Measurements from ENCODE around the gene C1orf74.

The C1orf74 gene

GRCh38 chr1:209752890-209753289 is 31.5 kb downstream of the C1orf74 start:
- no peaks in the 10 kb centered on the region for H3K27me3 ChIP-seq (ENCODE audit: control insufficient read depth, low read length)
- H3K4me1 ChIP-seq (ENCODE audit: control insufficient read depth, low read length): peaks cover 31% of the 10 kb centered on the region
- H3K4me3 ChIP-seq (ENCODE audit: low read length): no peak overlapping the region
- no peaks in the 10 kb centered on the region for H3K9me3 ChIP-seq (ENCODE audit: control insufficient read depth, insufficient read depth, low read length)
- peaks cover 6% of the 10 kb centered on the region; the same call in 1 of the 2 replicates for H3K36me3 ChIP-seq (ENCODE audit: control insufficient read depth, low read length)
- H3K9me2 ChIP-seq (replicated peaks; ENCODE audit: control insufficient read depth, low read length): no peaks in the 10 kb centered on the region
- H4K20me1 ChIP-seq (ENCODE audit: control insufficient read depth, insufficient read depth, low read depth, low read length): no peaks in the 10 kb centered on the region
- H3F3A ChIP-seq (ENCODE audit: control insufficient read depth, insufficient read depth): peaks cover 5% of the 10 kb centered on the region; the same call in 1 of the 2 replicates
- peaks cover 12% of the 10 kb centered on the region; the same call in 1 of the 2 replicates for H3K79me2 ChIP-seq (ENCODE audit: control insufficient read depth, low read length)
- H3K27ac ChIP-seq (ENCODE audit: low read depth, low read length): no peak overlapping the region
- H3K4me2 ChIP-seq (ENCODE audit: low read length): no peak overlapping the region
- TF ChIP-seq CTCF (IDR thresholded peaks at IDR 0.05; ENCODE audit: low read depth, low read length, poor library complexity, severe bottlenecking) (no peak), EZH2phosphoT487 (IDR thresholded peaks at IDR 0.05; ENCODE audit: borderline replicate concordance, low read length) (no peak)

GRCh38 chr1:209751627-209752231 is 32.6 kb downstream of the C1orf74 start:
- Histone ChIP-seq H3K9me3 (ENCODE audit: control insufficient read depth, insufficient read depth, low read length) (no peaks in the 10 kb centered on the region), H4K20me1 (ENCODE audit: control insufficient read depth, insufficient read depth, low read depth, low read length) (no peaks in the 10 kb centered on the region), H3K9me2 (replicated peaks; ENCODE audit: control insufficient read depth, low read length) (no peaks in the 10 kb centered on the region), H3K27ac (ENCODE audit: low read depth, low read length) (no peak overlapping the region), H3F3A (ENCODE audit: control insufficient read depth, insufficient read depth) (peaks cover 5% of the 10 kb centered on the region; the same call in 1 of the 2 replicates), H3K79me2 (ENCODE audit: control insufficient read depth, low read length) (peaks cover 5% of the 10 kb centered on the region; the same call in 1 of the 2 replicates), H3K4me2 (ENCODE audit: low read length) (no peak overlapping the region), H3K4me1 (ENCODE audit: control insufficient read depth, low read length) (peaks cover 30% of the 10 kb centered on the region), H3K36me3 (ENCODE audit: control insufficient read depth, low read length) (peaks cover 3% of the 10 kb centered on the region; the same call in 1 of the 2 replicates), H3K27me3 (ENCODE audit: control insufficient read depth, low read length) (peaks cover 2% of the 10 kb centered on the region; the same call in 1 of the 2 replicates), H3K4me3 (ENCODE audit: low read length) (no peak overlapping the region)
- no peak for TF ChIP-seq EZH2phosphoT487 (IDR thresholded peaks at IDR 0.05; ENCODE audit: borderline replicate concordance, low read length)
- TF ChIP-seq CTCF (IDR thresholded peaks at IDR 0.05; ENCODE audit: low read depth, low read length, poor library complexity, severe bottlenecking): no peak

- Histone ChIP-seq H3K4me1 (ENCODE audit: control insufficient read depth, low read length) (peaks cover 11% of the 10 kb centered on the region), H3K36me3 (ENCODE audit: control insufficient read depth, low read length) (no peaks in the 10 kb centered on the region), H3K9me2 (replicated peaks; ENCODE audit: control insufficient read depth, low read length) (no peaks in the 10 kb centered on the region), H3K4me3 (ENCODE audit: low read length) (no peak overlapping the region), H3K9me3 (ENCODE audit: control insufficient read depth, insufficient read depth, low read length) (no peaks in the 10 kb centered on the region), H3F3A (ENCODE audit: control insufficient read depth, insufficient read depth) (peaks cover 5% of the 10 kb centered on the region; the same call in 1 of the 2 replicates), H4K20me1 (ENCODE audit: control insufficient read depth, insufficient read depth, low read depth, low read length) (no peaks in the 10 kb centered on the region), H3K27me3 (ENCODE audit: control insufficient read depth, low read length) (peaks cover 6% of the 10 kb centered on the region; the same call in 1 of the 2 replicates), H3K27ac (ENCODE audit: low read depth, low read length) (no peak overlapping the region), H3K79me2 (ENCODE audit: control insufficient read depth, low read length) (no peaks in the 10 kb centered on the region), H3K4me2 (ENCODE audit: low read length) (no peak overlapping the region)
- TF ChIP-seq CTCF (IDR thresholded peaks at IDR 0.05; ENCODE audit: low read depth, low read length, poor library complexity, severe bottlenecking): no peak
- TF ChIP-seq EZH2phosphoT487 (IDR thresholded peaks at IDR 0.05; ENCODE audit: borderline replicate concordance, low read length): no peak
Observed at GRCh38 chr1:209749670-209750323, 34.6 kb downstream of the C1orf74 start.
